ENCODE data around the gene GBP3.
A peak's percentile ranks its signal among the peaks of the same experiment; 100 is the strongest.
"Not testable (repeated sequence)": the region's sequence is repeated elsewhere in the genome, so short reads cannot be mapped to it uniquely, and the experiment has no call there.

GBP3 gene

GRCh38 chr1:89040315-89040626, 17.6 kb upstream of the GBP3 start:
- TF ChIP-seq CTCF (conservative IDR thresholded peaks at IDR 0.05; ENCODE audit: low read depth, low read length), result no peak
- DNase-seq (ENCODE audit: low read depth), result no peak
- H3K4me3 ChIP-seq (ENCODE audit: low read depth, low read length), result no peak overlapping the region

GRCh38 chr1:89037186-89037585, 14.5 kb upstream of the GBP3 start:
- no peak for TF ChIP-seq CTCF (conservative IDR thresholded peaks at IDR 0.05; ENCODE audit: low read depth, low read length)
- DNase-seq (ENCODE audit: low read depth), result no peak
- no peak overlapping the region for H3K4me3 ChIP-seq (ENCODE audit: low read depth, low read length)

- no peak for DNase-seq (ENCODE audit: low read depth)
- TF ChIP-seq CTCF (conservative IDR thresholded peaks at IDR 0.05; ENCODE audit: low read depth, low read length), result no peak
Observed at GRCh38 chr1:89035080-89035479, 12.4 kb upstream of the GBP3 start.

GRCh38 chr1:89034004-89034403, 11.3 kb upstream of the GBP3 start:
- not testable (repeated sequence) for DNase-seq (ENCODE audit: low read depth)

More at GRCh38 chr1:89035080-89035479, 12.4 kb upstream of the GBP3 start:
- H3K4me3 ChIP-seq (ENCODE audit: low read depth, low read length), result no peak overlapping the region

GRCh38 chr1:89029051-89029450, 6.4 kb upstream of the GBP3 start:
- H3K4me3 ChIP-seq (ENCODE audit: low read depth, low read length); DNase-seq (ENCODE audit: low read depth): not testable (repeated sequence)

More at GRCh38 chr1:89034004-89034403, 11.3 kb upstream of the GBP3 start:
- H3K4me3 ChIP-seq (ENCODE audit: low read depth, low read length), result not testable (repeated sequence)

- no peak overlapping the region for H3K4me3 ChIP-seq (ENCODE audit: low read depth, low read length)
- no peak for TF ChIP-seq CTCF (conservative IDR thresholded peaks at IDR 0.05; ENCODE audit: low read depth, low read length)
- no peak for DNase-seq (ENCODE audit: low read depth)
Observed at GRCh38 chr1:89025928-89026327, 3.3 kb upstream of the GBP3 start.

- peak overlapping the region; percentile 5 for H3K4me3 ChIP-seq (ENCODE audit: low read depth, low read length)
Observed at GRCh38 chr1:89023026-89023425, 360 bp upstream of the GBP3 start.

GRCh38 chr1:89018318-89018717, 4.3 kb downstream of the GBP3 start:
- not testable (repeated sequence) for DNase-seq (ENCODE audit: low read depth); H3K4me3 ChIP-seq (ENCODE audit: low read depth, low read length)

More at GRCh38 chr1:89023026-89023425, 360 bp upstream of the GBP3 start:
- no peak for TF ChIP-seq CTCF (conservative IDR thresholded peaks at IDR 0.05; ENCODE audit: low read depth, low read length)
- DNase-seq (ENCODE audit: low read depth), result no peak

- DNase-seq (ENCODE audit: low read depth), result no peak
- TF ChIP-seq CTCF (conservative IDR thresholded peaks at IDR 0.05; ENCODE audit: low read depth, low read length), result no peak
- no peak overlapping the region for H3K4me3 ChIP-seq (ENCODE audit: low read depth, low read length)
Observed at GRCh38 chr1:89008511-89008910, 14.2 kb downstream of the GBP3 start.

All from choroid plexus epithelial cell (primary cell).